GM06990 (cell line): ENCODE data around the gene TACR1.

ENCODE experiments used
- DNase-seq: peaks from one replicate; pipeline ENCODE4 v3.0.0-alpha.2; 2011; ENCODE audit not compliant: insufficient read length; ENCODE audit errors: extremely low read depth
- H3K27me3 ChIP-seq: replicated peaks from 2 replicates; pipeline ENCODE4 v1.6.0; 2011; ENCODE audit warnings: low read length; ENCODE audit not compliant: control insufficient read depth, insufficient read depth
- H3K36me3 ChIP-seq: 2 replicates; pipeline ENCODE4 v1.5.1; 2011; ENCODE audit warnings: low read length; ENCODE audit not compliant: control insufficient read depth, insufficient read depth
- H3K4me3 ChIP-seq: replicated peaks from 2 replicates; pipeline ENCODE4 v1.5.1; 2011; ENCODE audit warnings: low read depth, mild to moderate bottlenecking, control low read depth, low read length
- TF ChIP-seq, protein P1 (sequence below): IDR thresholded peaks from 2 replicates; pipeline ENCODE4 v1.5.1; 2011; ENCODE audit warnings: low read length, control low read depth, mild to moderate bottlenecking, inconsistent platforms; ENCODE audit not compliant: insufficient read depth, poor library complexity, severe bottlenecking

Gene TACR1

DNA sequence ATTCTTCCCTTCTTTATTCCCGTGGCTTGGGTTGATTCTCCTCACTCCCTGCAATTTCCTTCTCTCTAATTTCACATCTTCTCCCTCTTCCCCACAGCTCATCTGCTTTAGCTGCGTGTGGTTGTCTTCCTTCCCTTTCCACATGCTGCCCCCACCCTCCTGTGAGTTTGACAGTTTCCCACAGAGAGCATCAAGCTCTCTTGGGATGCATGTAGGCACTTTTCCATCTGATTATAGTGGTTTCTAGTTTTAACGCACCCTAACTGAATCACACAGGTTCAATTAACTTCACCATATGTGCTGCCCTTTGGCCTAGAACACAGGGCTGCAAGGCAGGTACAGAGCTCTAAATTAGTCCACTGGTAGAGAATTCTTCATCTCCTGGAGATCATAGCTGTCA, 110.5 kb downstream of the TACR1 start:
- H3K27me3 ChIP-seq, result no peaks in the 10 kb centered on the region
- TF ChIP-seq, protein P1, sequence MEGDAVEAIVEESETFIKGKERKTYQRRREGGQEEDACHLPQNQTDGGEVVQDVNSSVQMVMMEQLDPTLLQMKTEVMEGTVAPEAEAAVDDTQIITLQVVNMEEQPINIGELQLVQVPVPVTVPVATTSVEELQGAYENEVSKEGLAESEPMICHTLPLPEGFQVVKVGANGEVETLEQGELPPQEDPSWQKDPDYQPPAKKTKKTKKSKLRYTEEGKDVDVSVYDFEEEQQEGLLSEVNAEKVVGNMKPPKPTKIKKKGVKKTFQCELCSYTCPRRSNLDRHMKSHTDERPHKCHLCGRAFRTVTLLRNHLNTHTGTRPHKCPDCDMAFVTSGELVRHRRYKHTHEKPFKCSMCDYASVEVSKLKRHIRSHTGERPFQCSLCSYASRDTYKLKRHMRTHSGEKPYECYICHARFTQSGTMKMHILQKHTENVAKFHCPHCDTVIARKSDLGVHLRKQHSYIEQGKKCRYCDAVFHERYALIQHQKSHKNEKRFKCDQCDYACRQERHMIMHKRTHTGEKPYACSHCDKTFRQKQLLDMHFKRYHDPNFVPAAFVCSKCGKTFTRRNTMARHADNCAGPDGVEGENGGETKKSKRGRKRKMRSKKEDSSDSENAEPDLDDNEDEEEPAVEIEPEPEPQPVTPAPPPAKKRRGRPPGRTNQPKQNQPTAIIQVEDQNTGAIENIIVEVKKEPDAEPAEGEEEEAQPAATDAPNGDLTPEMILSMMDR, result no peak
- no peak for DNase-seq

DNA sequence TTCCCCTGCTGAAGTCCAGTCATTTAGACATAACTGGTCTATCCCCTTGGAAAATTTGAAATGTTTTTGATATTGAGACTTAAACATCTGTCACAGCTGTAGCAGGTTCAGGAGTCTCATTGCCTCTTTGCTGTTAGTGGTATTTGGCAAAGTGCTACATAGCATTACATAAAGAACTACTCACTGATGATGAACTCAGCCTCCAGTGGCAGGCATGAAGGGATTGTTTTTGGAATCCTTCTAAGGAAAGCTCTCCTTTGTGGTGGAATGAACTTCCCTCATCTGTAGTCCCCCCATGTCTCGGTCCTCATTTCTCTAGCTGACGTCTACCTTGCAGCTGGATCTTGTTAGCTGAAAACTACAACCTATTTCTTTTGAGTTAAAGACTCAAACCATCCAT, 111.6 kb downstream of the TACR1 start:
- no peak overlapping the region for H3K4me3 ChIP-seq
- H3K36me3 ChIP-seq, result no peaks in the 10 kb centered on the region
- TF ChIP-seq, protein P1, result no peak
- no peaks in the 10 kb centered on the region for H3K27me3 ChIP-seq
- no peak for DNase-seq

More for the DNA sequence above, 110.5 kb downstream of the TACR1 start:
- no peak overlapping the region for H3K4me3 ChIP-seq
- H3K36me3 ChIP-seq, result no peaks in the 10 kb centered on the region

DNA sequence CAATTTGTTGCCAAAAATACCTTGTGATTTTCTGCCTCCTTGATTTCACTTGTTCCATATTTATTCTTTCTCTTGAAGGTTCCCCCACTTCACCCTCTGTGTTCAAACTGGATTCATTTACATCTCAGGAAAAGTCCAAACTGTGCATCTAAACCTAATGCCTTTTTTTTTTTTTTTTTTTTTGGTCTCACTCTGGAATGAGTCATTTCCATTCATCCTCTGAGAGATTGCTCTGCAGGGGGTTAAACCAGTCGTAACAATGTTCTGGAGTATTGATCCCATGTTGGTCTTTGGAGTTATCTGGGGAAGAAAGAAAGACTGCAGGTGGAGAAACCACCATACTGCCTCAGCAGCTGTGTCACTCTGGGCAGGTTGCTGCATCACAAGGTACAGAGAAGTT, 119.7 kb downstream of the TACR1 start:
- no peak for DNase-seq
- H3K36me3 ChIP-seq, result no peaks in the 10 kb centered on the region

DNA sequence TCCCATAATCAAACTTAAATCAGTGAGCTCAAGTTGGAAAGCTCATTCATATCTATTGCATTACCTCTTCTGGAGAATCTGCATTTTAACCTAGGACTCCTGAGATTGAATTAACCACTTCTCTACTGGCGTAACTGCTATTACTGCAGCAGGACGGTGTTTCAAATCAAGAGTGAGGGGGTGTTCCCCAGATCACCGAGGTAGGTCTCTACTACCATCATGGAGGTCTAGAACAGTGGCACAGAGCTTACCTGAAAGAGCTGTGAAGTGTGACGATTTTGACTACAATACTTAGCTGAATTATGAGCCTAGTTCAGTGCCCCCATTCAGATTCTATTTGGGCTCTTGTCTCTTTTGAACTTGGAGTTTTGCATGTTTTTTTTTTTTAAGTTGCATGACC, 121.4 kb downstream of the TACR1 start:
- no peak for DNase-seq
- TF ChIP-seq, protein P1, result no peak
- H3K4me3 ChIP-seq, result no peak overlapping the region
- no peaks in the 10 kb centered on the region for H3K36me3 ChIP-seq
- no peaks in the 10 kb centered on the region for H3K27me3 ChIP-seq

More for the DNA sequence above, 119.7 kb downstream of the TACR1 start:
- no peaks in the 10 kb centered on the region for H3K27me3 ChIP-seq
- H3K4me3 ChIP-seq, result no peak overlapping the region
- TF ChIP-seq, protein P1, result no peak

DNA sequence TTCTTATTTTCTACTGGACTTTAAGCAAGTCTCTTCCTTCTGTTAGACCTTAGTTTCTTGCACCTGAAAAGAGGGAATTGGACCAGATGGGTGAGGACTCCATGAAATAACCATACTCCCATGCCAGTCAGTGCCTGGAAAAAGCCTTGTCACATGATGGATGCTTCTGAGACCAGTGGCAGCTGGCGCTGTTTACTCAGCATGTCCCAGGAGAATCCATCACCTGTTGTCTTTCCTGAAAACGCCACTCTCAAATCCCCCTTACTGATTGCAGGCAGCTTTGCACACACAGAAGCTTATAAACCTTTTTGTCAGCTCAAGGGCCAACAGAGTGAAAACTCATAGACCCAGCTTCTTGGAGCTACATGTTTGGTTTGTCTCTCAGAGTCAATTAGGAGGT, 123.2 kb downstream of the TACR1 start:
- TF ChIP-seq, protein P1, result no peak
- H3K36me3 ChIP-seq, result no peaks in the 10 kb centered on the region
- H3K27me3 ChIP-seq, result no peaks in the 10 kb centered on the region
- H3K4me3 ChIP-seq, result no peak overlapping the region
- no peak for DNase-seq

DNA sequence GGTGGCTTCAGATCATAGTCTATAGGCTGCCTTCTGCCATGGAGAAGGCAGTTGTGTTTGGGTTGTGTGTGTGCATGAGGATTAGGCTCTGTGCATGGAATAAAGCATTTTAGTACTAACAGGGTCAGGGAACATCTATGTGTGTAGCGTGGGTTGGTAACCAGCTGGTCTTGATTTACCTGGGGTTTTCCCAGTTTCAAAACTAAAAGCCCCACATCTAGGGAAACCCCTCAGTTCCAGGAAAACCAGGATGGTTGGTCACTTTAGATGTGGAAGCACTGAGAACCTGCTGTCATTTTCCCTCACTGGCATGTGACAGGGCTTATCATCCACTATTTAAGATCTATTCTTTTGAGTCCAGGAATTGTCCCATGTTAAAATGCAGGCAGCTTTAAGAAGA, 124.6 kb downstream of the TACR1 start:
- no peaks in the 10 kb centered on the region for H3K27me3 ChIP-seq
- H3K4me3 ChIP-seq, result no peak overlapping the region
- TF ChIP-seq, protein P1, result no peak
- no peaks in the 10 kb centered on the region for H3K36me3 ChIP-seq
- no peak for DNase-seq
